Neural cell (in vitro differentiated cells): ENCODE measurements around the gene ZNHIT3. TPM values are rescaled to one million over a fixed set of nuclear protein-coding genes. Genes with fewer than 3 reads are reported as not detected.

Source experiments
- H2AFZ ChIP-seq: fragments of 200-600, 300-800 bp; sonication (generic), shearing (Covaris generic); 2 replicates; pipeline ENCODE4 v1.6.0; 2014; ENCODE audit warnings: low read depth, mild to moderate bottlenecking, antibody characterized with exemption, low read length, moderate library complexity
- H3F3A ChIP-seq: fragments of 200-600 bp; shearing (Covaris generic); 2 replicates; pipeline ENCODE4 v1.6.1; 2016; ENCODE audit warnings: mild to moderate bottlenecking, moderate library complexity, mixed read lengths, antibody characterized with exemption, low read length; ENCODE audit not compliant: insufficient read depth, poor library complexity, severe bottlenecking
- H3K27ac ChIP-seq: fragments of 200-600, 300-800 bp; sonication (generic), shearing (Covaris generic); 2 replicates; pipeline ENCODE4 v1.5.1; 2014; ENCODE audit warnings: mild to moderate bottlenecking, low read length, moderate library complexity
- H3K27me3 ChIP-seq: fragments of 300-800, 200-600 bp; sonication (generic), shearing (Covaris generic); 2 replicates; pipeline ENCODE4 v1.6.0; 2014; ENCODE audit warnings: mild to moderate bottlenecking, low read depth, low read length, moderate library complexity; ENCODE audit not compliant: insufficient read depth
- H3K36me3 ChIP-seq: fragments of 300-800, 200-600 bp; sonication (generic), shearing (Covaris generic); 2 replicates; pipeline ENCODE4 v1.5.1; 2014; ENCODE audit warnings: mild to moderate bottlenecking, antibody characterized with exemption, low read length, moderate library complexity; ENCODE audit not compliant: insufficient read depth
- H3K4me2 ChIP-seq: fragments of 300-800, 200-600 bp; sonication (generic), shearing (Covaris generic); 2 replicates; pipeline ENCODE4 v1.6.0; 2014; ENCODE audit warnings: mild to moderate bottlenecking, low read length
- H3K4me3 ChIP-seq: fragments of 300-800, 200-600 bp; sonication (generic), shearing (Covaris generic); 2 replicates; pipeline ENCODE4 v1.5.1; 2014; ENCODE audit warnings: mild to moderate bottlenecking, low read length, moderate library complexity
- H3K79me2 ChIP-seq: fragments of 200-600 bp; shearing (Covaris generic); replicated peaks from 2 replicates; pipeline ENCODE4 v1.6.0; 2014; ENCODE audit warnings: mild to moderate bottlenecking, low read length, moderate library complexity; ENCODE audit not compliant: insufficient read depth
- H3K9ac ChIP-seq: fragments of 300-800, 200-600 bp; sonication (generic), shearing (Covaris generic); 2 replicates; pipeline ENCODE4 v1.6.1; 2016; ENCODE audit warnings: mild to moderate bottlenecking, low read length, mixed read lengths
- H3K9me2 ChIP-seq: fragments of 200-600 bp; shearing (Covaris generic); 2 replicates; pipeline ENCODE4 v1.6.1; 2016; ENCODE audit warnings: mild to moderate bottlenecking, low read length, mixed read lengths; ENCODE audit not compliant: insufficient read depth
- H3K9me3 ChIP-seq: fragments of 200-600, 300-800 bp; sonication (generic), shearing (Covaris generic); 2 replicates; pipeline ENCODE4 v1.6.1; 2016; ENCODE audit warnings: mild to moderate bottlenecking, mixed run types, low read length, moderate library complexity, mixed read lengths
- H4K20me1 ChIP-seq: fragments of 200-600 bp; shearing (Covaris generic); 2 replicates; pipeline ENCODE4 v1.6.1; 2016; ENCODE audit warnings: mild to moderate bottlenecking, mixed run types; ENCODE audit not compliant: insufficient read depth
- EP300 ChIP-seq: fragments of 450-650 bp; conservative IDR thresholded peaks from 2 replicates; pipeline ENCODE4 v1.6.1; 2014; ENCODE audit warnings: antibody characterized with exemption, mild to moderate bottlenecking, moderate library complexity; ENCODE audit not compliant: poor library complexity, severe bottlenecking
- EZH2 ChIP-seq: fragments of 200-600, 300-800 bp; shearing (Covaris generic), sonication (generic); IDR thresholded peaks from 2 replicates; pipeline ENCODE4 v1.6.1; 2014; ENCODE audit warnings: antibody characterized with exemption, low read length, borderline replicate concordance, mild to moderate bottlenecking; ENCODE audit not compliant: insufficient read depth, poor library complexity, severe bottlenecking
- MXI1 ChIP-seq: fragments of 450-650 bp; conservative IDR thresholded peaks from 2 replicates; pipeline ENCODE4 v1.6.1; 2014; ENCODE audit warnings: antibody characterized with exemption, mild to moderate bottlenecking; ENCODE audit not compliant: poor library complexity, severe bottlenecking
- POLR2AphosphoS5 ChIP-seq: IDR thresholded peaks from 2 replicates; pipeline ENCODE4 v1.6.1; 2012
- RAD21 ChIP-seq: fragments of 450-650 bp; conservative IDR thresholded peaks from 2 replicates; pipeline ENCODE4 v1.6.1; 2014; ENCODE audit warnings: antibody characterized with exemption, mild to moderate bottlenecking, moderate library complexity
- SMC3 ChIP-seq: fragments of 450-650 bp; conservative IDR thresholded peaks from 2 replicates; pipeline ENCODE4 v1.6.1; 2014; ENCODE audit warnings: antibody characterized with exemption, mild to moderate bottlenecking, moderate library complexity; ENCODE audit not compliant: poor library complexity
- TAF1 ChIP-seq: IDR thresholded peaks from 2 replicates; pipeline ENCODE4 v1.6.1; 2012; ENCODE audit warnings: low read depth
- polyA plus RNA-seq: library from polyadenylated mRNA; depleted of rRNA; stranded (reverse); fragments of >200 nt; gene quantifications from 2 replicates; pipeline ENCODE4 v1.2.3, GENCODE V29; 2014
- TF ChIP-seq, protein P1 (sequence below): IDR thresholded peaks from 2 replicates; pipeline ENCODE4 v1.6.1; 2012; ENCODE audit warnings: borderline replicate concordance
- TF ChIP-seq, protein P2 (sequence below): fragments of 450-650 bp; IDR thresholded peaks from 2 replicates; pipeline ENCODE4 v1.5.1; 2014; ENCODE audit warnings: antibody characterized with exemption, mild to moderate bottlenecking, moderate library complexity; ENCODE audit not compliant: poor library complexity, severe bottlenecking

Gene ZNHIT3
- polyA plus RNA-seq, 1 donor from 2014 or later: 226 TPM

DNA sequence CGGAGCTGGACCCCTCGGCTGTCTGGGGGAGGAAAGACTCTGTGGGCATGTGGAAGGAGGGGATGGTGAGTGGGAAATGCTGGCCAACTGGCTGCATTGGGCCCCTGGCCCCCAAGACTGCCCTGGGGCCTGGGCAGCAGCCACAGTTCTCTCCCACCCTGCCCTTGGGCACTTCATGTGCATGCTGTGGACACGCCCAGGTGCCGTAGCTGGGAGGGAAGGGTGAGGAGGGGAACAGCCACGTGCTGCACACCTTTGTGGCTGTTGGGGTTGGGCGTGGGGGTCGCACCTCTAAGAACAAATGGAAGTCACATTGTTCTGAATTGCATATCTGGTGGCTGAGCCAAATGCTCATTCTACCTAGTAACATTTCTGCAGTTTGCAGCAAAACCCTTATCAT is 11.9 kb upstream of the ZNHIT3 start (continued):
- TF ChIP-seq, protein P1, sequence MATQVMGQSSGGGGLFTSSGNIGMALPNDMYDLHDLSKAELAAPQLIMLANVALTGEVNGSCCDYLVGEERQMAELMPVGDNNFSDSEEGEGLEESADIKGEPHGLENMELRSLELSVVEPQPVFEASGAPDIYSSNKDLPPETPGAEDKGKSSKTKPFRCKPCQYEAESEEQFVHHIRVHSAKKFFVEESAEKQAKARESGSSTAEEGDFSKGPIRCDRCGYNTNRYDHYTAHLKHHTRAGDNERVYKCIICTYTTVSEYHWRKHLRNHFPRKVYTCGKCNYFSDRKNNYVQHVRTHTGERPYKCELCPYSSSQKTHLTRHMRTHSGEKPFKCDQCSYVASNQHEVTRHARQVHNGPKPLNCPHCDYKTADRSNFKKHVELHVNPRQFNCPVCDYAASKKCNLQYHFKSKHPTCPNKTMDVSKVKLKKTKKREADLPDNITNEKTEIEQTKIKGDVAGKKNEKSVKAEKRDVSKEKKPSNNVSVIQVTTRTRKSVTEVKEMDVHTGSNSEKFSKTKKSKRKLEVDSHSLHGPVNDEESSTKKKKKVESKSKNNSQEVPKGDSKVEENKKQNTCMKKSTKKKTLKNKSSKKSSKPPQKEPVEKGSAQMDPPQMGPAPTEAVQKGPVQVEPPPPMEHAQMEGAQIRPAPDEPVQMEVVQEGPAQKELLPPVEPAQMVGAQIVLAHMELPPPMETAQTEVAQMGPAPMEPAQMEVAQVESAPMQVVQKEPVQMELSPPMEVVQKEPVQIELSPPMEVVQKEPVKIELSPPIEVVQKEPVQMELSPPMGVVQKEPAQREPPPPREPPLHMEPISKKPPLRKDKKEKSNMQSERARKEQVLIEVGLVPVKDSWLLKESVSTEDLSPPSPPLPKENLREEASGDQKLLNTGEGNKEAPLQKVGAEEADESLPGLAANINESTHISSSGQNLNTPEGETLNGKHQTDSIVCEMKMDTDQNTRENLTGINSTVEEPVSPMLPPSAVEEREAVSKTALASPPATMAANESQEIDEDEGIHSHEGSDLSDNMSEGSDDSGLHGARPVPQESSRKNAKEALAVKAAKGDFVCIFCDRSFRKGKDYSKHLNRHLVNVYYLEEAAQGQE: no peak
- no peak for TF ChIP-seq EP300

DNA sequence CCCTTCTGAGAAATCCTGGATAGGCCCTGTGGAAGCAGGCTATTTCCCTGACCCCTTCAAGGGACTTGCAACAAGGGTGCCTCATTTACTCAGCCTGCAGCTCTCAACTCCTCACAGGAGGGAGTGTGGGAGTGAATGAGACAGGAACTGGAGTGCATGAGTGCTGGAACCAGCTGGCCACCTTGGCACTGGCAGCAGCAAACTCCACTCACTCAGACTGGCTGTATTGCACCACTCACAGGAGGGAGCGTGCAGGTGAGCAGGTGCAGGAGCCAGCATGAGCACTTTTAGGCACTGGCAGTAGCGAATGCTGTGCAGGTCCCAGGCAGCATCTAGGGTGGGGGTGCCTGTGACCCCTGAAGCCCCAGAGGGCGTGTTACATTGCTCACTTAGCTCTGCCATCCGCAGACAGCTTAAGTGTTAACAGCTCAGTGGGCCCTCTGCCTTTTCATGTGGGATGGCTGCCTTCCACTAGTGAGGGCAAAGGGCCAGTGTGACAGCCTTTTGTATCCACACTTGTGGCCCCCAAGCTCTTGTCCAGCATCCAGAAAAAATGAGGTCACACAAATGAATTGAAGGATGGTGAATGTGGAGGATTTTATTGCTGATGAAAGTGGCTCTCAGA is 11.0 kb upstream of the ZNHIT3 start:
- Histone ChIP-seq H3K9me3 (no peaks in the 10 kb centered on the region), H3K4me3 (no peak overlapping the region), H3K79me2 (no peaks in the 10 kb centered on the region), H3K4me2 (no peak overlapping the region), H3K9me2 (no peaks in the 10 kb centered on the region), H3K27ac (no peak overlapping the region), H4K20me1 (no peaks in the 10 kb centered on the region), H3K9ac (no peak overlapping the region), H3K27me3 (peaks cover 5% of the 10 kb centered on the region), H3K36me3 (no peaks in the 10 kb centered on the region), H3F3A (no peaks in the 10 kb centered on the region), H2AFZ (no peak overlapping the region)
- no peak for TF ChIP-seq EZH2

DNA sequence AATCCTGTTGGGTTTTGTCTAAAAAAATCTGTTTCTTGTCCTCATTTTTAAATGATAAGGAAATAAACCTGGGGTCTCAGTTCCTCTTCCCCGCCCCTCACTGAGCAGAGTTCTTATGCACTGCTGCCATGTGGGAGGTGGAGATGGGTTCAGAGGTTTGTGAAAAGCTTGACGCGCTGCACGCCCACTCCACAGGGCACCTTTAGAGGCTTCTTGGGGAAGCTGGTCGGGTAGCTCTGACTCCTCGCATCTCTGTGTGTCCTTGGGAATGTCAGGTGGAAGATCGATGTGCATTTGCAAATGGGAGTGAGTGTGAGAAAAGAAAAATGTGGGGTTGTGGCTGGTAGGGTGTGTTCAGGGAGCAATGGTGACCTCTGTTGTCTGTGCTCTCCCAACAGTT is 4.7 kb upstream of the ZNHIT3 start:
- H3K79me2 ChIP-seq: peaks cover 1% of the 10 kb centered on the region
- H3K9me3 ChIP-seq: no peaks in the 10 kb centered on the region
- no peaks in the 10 kb centered on the region for H3F3A ChIP-seq
- H3K27ac ChIP-seq: no peak overlapping the region
- no peak overlapping the region for H3K9ac ChIP-seq
- no peak overlapping the region for H3K4me3 ChIP-seq
- no peaks in the 10 kb centered on the region for H3K9me2 ChIP-seq
- H3K27me3 ChIP-seq: peaks cover 23% of the 10 kb centered on the region
- TF ChIP-seq, protein P1: no peak
- TF ChIP-seq MXI1 (no peak), TAF1 (no peak), EP300 (no peak), POLR2AphosphoS5 (no peak), SMC3 (no peak), EZH2 (no peak), RAD21 (no peak)
- TF ChIP-seq, protein P2, sequence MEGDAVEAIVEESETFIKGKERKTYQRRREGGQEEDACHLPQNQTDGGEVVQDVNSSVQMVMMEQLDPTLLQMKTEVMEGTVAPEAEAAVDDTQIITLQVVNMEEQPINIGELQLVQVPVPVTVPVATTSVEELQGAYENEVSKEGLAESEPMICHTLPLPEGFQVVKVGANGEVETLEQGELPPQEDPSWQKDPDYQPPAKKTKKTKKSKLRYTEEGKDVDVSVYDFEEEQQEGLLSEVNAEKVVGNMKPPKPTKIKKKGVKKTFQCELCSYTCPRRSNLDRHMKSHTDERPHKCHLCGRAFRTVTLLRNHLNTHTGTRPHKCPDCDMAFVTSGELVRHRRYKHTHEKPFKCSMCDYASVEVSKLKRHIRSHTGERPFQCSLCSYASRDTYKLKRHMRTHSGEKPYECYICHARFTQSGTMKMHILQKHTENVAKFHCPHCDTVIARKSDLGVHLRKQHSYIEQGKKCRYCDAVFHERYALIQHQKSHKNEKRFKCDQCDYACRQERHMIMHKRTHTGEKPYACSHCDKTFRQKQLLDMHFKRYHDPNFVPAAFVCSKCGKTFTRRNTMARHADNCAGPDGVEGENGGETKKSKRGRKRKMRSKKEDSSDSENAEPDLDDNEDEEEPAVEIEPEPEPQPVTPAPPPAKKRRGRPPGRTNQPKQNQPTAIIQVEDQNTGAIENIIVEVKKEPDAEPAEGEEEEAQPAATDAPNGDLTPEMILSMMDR: no peak
- no peak overlapping the region for H2AFZ ChIP-seq
- H3K36me3 ChIP-seq: no peaks in the 10 kb centered on the region
- no peaks in the 10 kb centered on the region for H4K20me1 ChIP-seq
- H3K4me2 ChIP-seq: no peak overlapping the region
